K562 (cell line): ENCODE measurements around the gene TMEM170A. TPM values are rescaled to one million over a fixed set of nuclear protein-coding genes. Genes with fewer than 3 reads are reported as not detected.

Source experiments
- ARID2 ChIP-seq: fragments of 450-650 bp; IDR thresholded peaks from 2 replicates; pipeline ENCODE4 v1.6.1; 2017; ENCODE audit warnings: antibody characterized with exemption, mild to moderate bottlenecking
- BHLHE40 ChIP-seq: IDR thresholded peaks from 2 replicates; pipeline ENCODE4 v1.6.1; 2011; ENCODE audit warnings: low read length, improper control_type of control experiment
- BRCA1 ChIP-seq, 2 experiments: fragments of 450-650 bp in 1 of 2; sonication (generic) in 1 of 2; formaldehyde crosslinking in 1 of 2; IDR thresholded peaks; 2 replicates each; pipeline versions ENCODE4 v1.5.0 to v1.6.1; 2017 to 2020; ENCODE audit warnings: mild to moderate bottlenecking in 1 of 2, missing genetic modification reagents in 1 of 2
- HNRNPUL1 ChIP-seq: fragments of 200-400 bp; formaldehyde crosslinking; IDR thresholded peaks from 2 replicates; pipeline ENCODE4 v1.6.1; 2017; ENCODE audit warnings: low read length
- KHSRP ChIP-seq: fragments of 450-650 bp; IDR thresholded peaks from 2 replicates; pipeline ENCODE4 v1.6.1; 2017
- MBD2 ChIP-seq: sonication (generic); IDR thresholded peaks from 2 replicates; pipeline ENCODE4 v1.6.1; 2016; ENCODE audit warnings: low read depth, borderline replicate concordance
- MEF2D ChIP-seq: conservative IDR thresholded peaks from 2 replicates; pipeline ENCODE4 v1.6.1; 2016; ENCODE audit warnings: low read depth, missing genetic modification characterization, missing compliant biosample characterization
- MXI1 ChIP-seq: IDR thresholded peaks from 2 replicates; pipeline ENCODE4 v1.6.1; 2011; ENCODE audit warnings: low read depth, mild to moderate bottlenecking, improper control_type of control experiment, low read length
- NFE2L1 ChIP-seq: fragments of 450-650 bp; IDR thresholded peaks from 2 replicates; pipeline ENCODE4 v1.6.1; 2016; ENCODE audit warnings: missing genetic modification characterization, low read depth, mild to moderate bottlenecking, missing compliant biosample characterization, moderate library complexity, borderline replicate concordance
- NFYB ChIP-seq: IDR thresholded peaks from 2 replicates; pipeline ENCODE4 v1.6.1; 2011; ENCODE audit warnings: mild to moderate bottlenecking, moderate library complexity; ENCODE audit not compliant: insufficient read length; ENCODE audit errors: extremely low read depth
- POLR3A ChIP-seq: IDR thresholded peaks from 2 replicates; pipeline ENCODE4 v1.6.1; 2011; ENCODE audit warnings: borderline replicate concordance, mild to moderate bottlenecking, moderate library complexity; ENCODE audit not compliant: insufficient read length, insufficient read depth; ENCODE audit errors: extremely low read depth
- PYGO2 ChIP-seq: fragments of 450-650 bp; IDR thresholded peaks from 2 replicates; pipeline ENCODE4 v1.6.1; 2016; ENCODE audit warnings: mild to moderate bottlenecking, missing genetic modification characterization, moderate library complexity, missing compliant biosample characterization
- SMAD3 ChIP-seq: fragments of 450-650 bp; formaldehyde crosslinking; conservative IDR thresholded peaks from 2 replicates; pipeline ENCODE4 v1.4.0; 2020; ENCODE audit warnings: mild to moderate bottlenecking
- SMARCB1 ChIP-seq: IDR thresholded peaks from 2 replicates; pipeline ENCODE4 v1.6.1; 2011; ENCODE audit warnings: improper control_type of control experiment, low read depth; ENCODE audit not compliant: insufficient read length
- TBL1XR1 ChIP-seq, 2 experiments: IDR thresholded peaks; 2 replicates each; pipeline ENCODE4 v1.6.1; 2012; ENCODE audit warnings: improper control_type of control experiment in 2 of 2, low read length in 2 of 2, mild to moderate bottlenecking in 1 of 2
- TEAD2 ChIP-seq: fragments of 450-650 bp; IDR thresholded peaks from 2 replicates; pipeline ENCODE4 v1.6.1; 2016; ENCODE audit warnings: missing genetic modification characterization, control low read depth, missing compliant biosample characterization
- TOE1 ChIP-seq, 2 experiments: fragments of 450-650 bp in 1 of 2; sonication (generic) in 1 of 2; formaldehyde crosslinking in 1 of 2; IDR thresholded peaks; 2 replicates each; pipeline versions ENCODE4 v1.7.1 to v1.8.0; 2016 to 2022; ENCODE audit warnings: borderline replicate concordance in 2 of 2, mild to moderate bottlenecking in 2 of 2, antibody characterized with exemption in 1 of 2, inconsistent platforms in 1 of 2, low read depth in 1 of 2, missing genetic modification reagents in 1 of 2, moderate library complexity in 1 of 2
- XRCC5 ChIP-seq: fragments of 200-400 bp; formaldehyde crosslinking; IDR thresholded peaks from 2 replicates; pipeline ENCODE4 v1.6.1; 2017; ENCODE audit warnings: low read depth, mild to moderate bottlenecking, low read length
- ZBED1 ChIP-seq: IDR thresholded peaks from 2 replicates; pipeline ENCODE4 v1.6.1; 2014
- ZNF217 ChIP-seq: sonication (generic); formaldehyde crosslinking; IDR thresholded peaks from 2 replicates; pipeline ENCODE4 v1.8.0; 2022; ENCODE audit warnings: mild to moderate bottlenecking, missing genetic modification reagents
- ZNF24 ChIP-seq: fragments of 450-650 bp; IDR thresholded peaks from 2 replicates; pipeline ENCODE4 v1.6.1; 2016
- ZNF282 ChIP-seq: sonication (generic); formaldehyde crosslinking; IDR thresholded peaks from 2 replicates; pipeline ENCODE4 v1.8.1; 2023; ENCODE audit warnings: missing genetic modification reagents
- ZNF589 ChIP-seq: fragments of 200-800 bp; sonication (Bioruptor generic); IDR thresholded peaks from 2 replicates; pipeline ENCODE4 v1.6.1; 2016; ENCODE audit warnings: low read depth, missing genetic modification characterization, missing compliant biosample characterization
- polyA plus RNA-seq, 8 experiments: library from polyadenylated mRNA; depleted of rRNA in 4 of 8; stranded (reverse) in 5 of 8; unstranded in 3 of 8; fragments of >200 nt; fragmentation: Nextera tagmentation in 2 of 8; fragmentation: Illumina TruSeq in 1 of 8; extraction: Ambion mirVana in 2 of 8; extraction: Trizol in 1 of 8; gene quantifications; 2 replicates each; pipeline versions ENCODE4 v1.2.1 to v1.2.3, GENCODE V29; 2011 to 2014; ENCODE audit warnings: inconsistent platforms in 1 of 8, missing spikeins in 1 of 8
- total RNA-seq, 7 experiments: library from RNA; depleted of rRNA in 6 of 7; stranded (reverse); fragments of >200 nt in 6 of 7; fragmentation: Illumina TruSeq in 2 of 7; extraction: Trizol in 2 of 7; gene quantifications; 2 replicates each; pipeline versions ENCODE4 v1.2.1 to v1.2.3, GENCODE V29; 2011 to 2021; ENCODE audit warnings: low replicate concordance in 1 of 7
- TF ChIP-seq, protein P1 (sequence below): sonication (generic); formaldehyde crosslinking; IDR thresholded peaks from 2 replicates; pipeline ENCODE4 v1.4.0; 2020; ENCODE audit warnings: mild to moderate bottlenecking, missing genetic modification reagents
- TF ChIP-seq, protein P2 (sequence below): sonication (generic); formaldehyde crosslinking; IDR thresholded peaks from 2 replicates; pipeline ENCODE4 v1.8.1; 2022; ENCODE audit warnings: missing genetic modification reagents
- TF ChIP-seq, protein P3 (sequence below): fragments of 200-800 bp; sonication (Bioruptor generic); IDR thresholded peaks from 2 replicates; pipeline ENCODE4 v1.6.1; 2017; ENCODE audit warnings: missing genetic modification characterization, missing compliant biosample characterization

TMEM170A gene
- total and polyA plus RNA-seq, 9 of the 15 experiments (the other 6 are each of a cell fraction or from before 2014, with no cell fraction given): 6.1 to 30.2 (median 15.0) TPM

DNA sequence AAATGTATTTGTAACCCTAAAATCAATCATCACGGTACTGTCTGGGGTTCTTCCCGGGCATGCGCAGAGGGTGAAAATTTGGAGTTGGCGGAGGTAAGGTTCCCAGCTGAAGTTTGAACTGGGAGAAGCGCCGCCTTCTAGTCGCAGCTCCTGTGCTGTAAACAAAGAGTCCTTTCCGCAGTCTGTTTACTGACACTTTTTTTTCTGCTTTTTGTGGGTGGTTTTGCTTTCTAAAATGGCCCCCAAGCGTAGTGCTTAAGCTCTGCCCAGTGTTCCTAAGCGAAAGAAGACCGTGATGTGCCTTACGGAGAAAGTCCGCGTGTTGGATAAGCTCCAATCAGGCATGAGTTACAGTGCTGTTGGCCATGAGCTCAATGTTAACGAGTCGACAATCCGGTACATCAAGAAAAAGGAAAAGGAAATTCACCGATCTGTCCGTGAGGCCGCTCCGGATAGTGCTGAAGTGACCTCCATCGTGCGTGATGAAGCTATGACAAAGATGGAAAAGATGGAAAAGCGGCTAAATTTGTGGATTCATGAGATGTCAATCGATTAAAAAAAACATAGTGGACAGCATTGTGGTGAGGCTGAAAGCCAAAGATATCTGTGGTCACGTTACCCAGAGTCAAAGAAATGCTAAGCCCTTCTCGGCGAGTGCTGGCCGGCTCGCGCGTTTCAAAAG lies 30.6 kb downstream of the TMEM170A start (continued):
- no peak for TF ChIP-seq TEAD2 (tag)
- TF ChIP-seq ARID2: no peak
- no peak for TF ChIP-seq MBD2
- TF ChIP-seq BRCA1 (IDR thresholded peaks at IDR 0.05): no peak
- no peak for TF ChIP-seq BRCA1 (CRISPR knock-in tag; IDR thresholded peaks at IDR 0.05)
- no peak for TF ChIP-seq ZNF217 (CRISPR knock-in tag)
- no peak; the same call in 1 of the 2 replicates for TF ChIP-seq BHLHE40
- no peak for TF ChIP-seq ZNF589 (CRISPR knock-in tag)
- TF ChIP-seq POLR3A: no peak
- no peak for TF ChIP-seq ZNF282 (CRISPR knock-in tag)
- TF ChIP-seq ZNF24: no peak
- no peak for TF ChIP-seq TBL1XR1 (IDR thresholded peaks at IDR 0.05; ENCODE audit: low read length in 2 of 2)
- TF ChIP-seq, protein P1, sequence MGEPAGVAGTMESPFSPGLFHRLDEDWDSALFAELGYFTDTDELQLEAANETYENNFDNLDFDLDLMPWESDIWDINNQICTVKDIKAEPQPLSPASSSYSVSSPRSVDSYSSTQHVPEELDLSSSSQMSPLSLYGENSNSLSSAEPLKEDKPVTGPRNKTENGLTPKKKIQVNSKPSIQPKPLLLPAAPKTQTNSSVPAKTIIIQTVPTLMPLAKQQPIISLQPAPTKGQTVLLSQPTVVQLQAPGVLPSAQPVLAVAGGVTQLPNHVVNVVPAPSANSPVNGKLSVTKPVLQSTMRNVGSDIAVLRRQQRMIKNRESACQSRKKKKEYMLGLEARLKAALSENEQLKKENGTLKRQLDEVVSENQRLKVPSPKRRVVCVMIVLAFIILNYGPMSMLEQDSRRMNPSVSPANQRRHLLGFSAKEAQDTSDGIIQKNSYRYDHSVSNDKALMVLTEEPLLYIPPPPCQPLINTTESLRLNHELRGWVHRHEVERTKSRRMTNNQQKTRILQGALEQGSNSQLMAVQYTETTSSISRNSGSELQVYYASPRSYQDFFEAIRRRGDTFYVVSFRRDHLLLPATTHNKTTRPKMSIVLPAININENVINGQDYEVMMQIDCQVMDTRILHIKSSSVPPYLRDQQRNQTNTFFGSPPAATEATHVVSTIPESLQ (CRISPR knock-in tag): peak; percentile 75; the same call in 1 of the 2 replicates
- no peak for TF ChIP-seq PYGO2
- TF ChIP-seq KHSRP: no peak
- no peak for TF ChIP-seq NFE2L1
- no peak for TF ChIP-seq TOE1 (IDR thresholded peaks at IDR 0.05; ENCODE audit: borderline replicate concordance)
- no peak for TF ChIP-seq TOE1 (CRISPR knock-in tag; IDR thresholded peaks at IDR 0.05; ENCODE audit: borderline replicate concordance, low read depth)
- TF ChIP-seq HNRNPUL1: no peak
- no peak for TF ChIP-seq ZBED1
- TF ChIP-seq MEF2D (tag): 0 out of 2 replicates have a peak, but pooled peaks have one; percentile 36
- TF ChIP-seq SMARCB1: no peak
- no peak for TF ChIP-seq XRCC5
- TF ChIP-seq MXI1: no peak
- TF ChIP-seq, protein P2, sequence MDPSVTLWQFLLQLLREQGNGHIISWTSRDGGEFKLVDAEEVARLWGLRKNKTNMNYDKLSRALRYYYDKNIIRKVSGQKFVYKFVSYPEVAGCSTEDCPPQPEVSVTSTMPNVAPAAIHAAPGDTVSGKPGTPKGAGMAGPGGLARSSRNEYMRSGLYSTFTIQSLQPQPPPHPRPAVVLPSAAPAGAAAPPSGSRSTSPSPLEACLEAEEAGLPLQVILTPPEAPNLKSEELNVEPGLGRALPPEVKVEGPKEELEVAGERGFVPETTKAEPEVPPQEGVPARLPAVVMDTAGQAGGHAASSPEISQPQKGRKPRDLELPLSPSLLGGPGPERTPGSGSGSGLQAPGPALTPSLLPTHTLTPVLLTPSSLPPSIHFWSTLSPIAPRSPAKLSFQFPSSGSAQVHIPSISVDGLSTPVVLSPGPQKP (CRISPR knock-in tag): no peak
- TF ChIP-seq NFYB: no peak
- TF ChIP-seq SMAD3 (CRISPR knock-in tag): no peak
- TF ChIP-seq, protein P3, sequence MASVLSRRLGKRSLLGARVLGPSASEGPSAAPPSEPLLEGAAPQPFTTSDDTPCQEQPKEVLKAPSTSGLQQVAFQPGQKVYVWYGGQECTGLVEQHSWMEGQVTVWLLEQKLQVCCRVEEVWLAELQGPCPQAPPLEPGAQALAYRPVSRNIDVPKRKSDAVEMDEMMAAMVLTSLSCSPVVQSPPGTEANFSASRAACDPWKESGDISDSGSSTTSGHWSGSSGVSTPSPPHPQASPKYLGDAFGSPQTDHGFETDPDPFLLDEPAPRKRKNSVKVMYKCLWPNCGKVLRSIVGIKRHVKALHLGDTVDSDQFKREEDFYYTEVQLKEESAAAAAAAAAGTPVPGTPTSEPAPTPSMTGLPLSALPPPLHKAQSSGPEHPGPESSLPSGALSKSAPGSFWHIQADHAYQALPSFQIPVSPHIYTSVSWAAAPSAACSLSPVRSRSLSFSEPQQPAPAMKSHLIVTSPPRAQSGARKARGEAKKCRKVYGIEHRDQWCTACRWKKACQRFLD (CRISPR knock-in tag): no peak; the same call in 1 of the 2 replicates
